ENCODE measurements around the gene TAGAP.
A peak's percentile ranks its signal among the peaks of the same experiment; 100 is the strongest.

TAGAP gene

DNA sequence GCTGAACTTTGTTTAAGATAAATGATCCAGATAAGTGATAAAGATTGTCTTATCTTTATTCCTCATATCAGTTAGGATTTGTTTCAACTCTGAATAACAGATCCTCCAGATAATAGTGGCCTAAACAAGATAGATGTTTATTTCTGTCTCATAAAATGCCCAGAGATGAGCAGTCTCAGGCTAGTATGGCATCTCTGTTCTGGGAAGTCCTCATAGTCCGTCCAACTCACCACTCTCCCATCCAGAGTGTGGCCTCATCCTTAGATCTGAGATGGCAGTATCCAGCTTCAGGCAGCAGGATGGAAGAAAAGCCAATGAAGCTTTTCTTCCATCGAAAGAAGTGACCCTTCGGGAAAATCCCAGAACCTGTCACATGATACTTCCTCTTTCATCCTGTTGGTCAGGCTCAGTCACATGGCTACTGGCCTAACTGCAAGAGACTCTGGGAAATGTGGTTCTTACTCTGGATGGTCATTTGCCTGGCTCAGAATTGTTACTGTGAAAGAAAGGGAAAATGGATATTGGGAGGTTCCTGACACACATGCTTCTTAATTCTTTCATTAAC, 29.4 kb upstream of the TAGAP start:
- intact Hi-C loops (cut with DNase I), result no loop called here
- peak in 5 of 10 donors; percentile 44 to 83 (median 54) for DNase-seq

DNA sequence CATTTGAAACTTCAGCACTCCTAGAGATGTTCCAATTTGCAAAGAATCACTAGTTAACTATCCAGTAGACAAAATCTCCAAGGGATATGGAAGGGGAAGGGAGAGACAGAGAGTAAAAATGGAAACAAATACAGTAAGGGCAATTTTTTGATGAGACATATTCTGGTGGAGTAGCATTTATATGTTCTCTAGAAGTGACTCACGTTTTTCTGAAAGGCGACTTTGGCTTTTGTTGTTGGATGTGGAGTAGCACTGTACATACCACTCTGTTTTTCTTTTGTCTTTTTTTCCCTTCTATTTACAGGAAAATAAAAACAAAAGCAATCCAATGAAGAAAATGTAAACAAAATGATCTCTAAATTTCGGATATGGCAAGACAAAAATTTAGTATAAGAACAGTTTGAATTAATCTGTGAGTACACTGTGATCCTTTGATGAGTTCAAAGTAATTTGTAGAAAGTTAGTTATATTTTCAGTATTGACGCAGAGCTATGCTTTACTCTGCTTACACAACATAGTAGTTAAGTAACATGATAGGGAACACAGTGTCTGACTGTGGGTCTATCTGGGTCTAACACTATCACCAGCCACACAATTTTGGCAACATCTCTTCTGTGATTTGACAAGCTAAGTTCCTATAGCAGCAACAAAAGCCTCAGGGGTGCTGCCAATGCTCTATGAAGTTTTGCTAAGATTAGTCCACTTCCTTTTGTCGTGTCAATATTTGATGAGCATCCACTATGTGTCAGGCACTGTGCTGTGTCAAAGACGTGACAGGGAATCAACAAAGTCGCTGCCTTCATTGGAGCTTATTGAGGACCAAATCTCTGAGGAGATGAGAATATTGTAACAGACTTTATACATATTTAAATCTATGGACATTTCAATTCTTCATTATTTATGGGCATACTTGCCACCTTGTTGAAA, 27.3 kb upstream of the TAGAP start:
- intact Hi-C loops (cut with DNase I), result no loop called here
- DNase-seq, result no peak

DNA sequence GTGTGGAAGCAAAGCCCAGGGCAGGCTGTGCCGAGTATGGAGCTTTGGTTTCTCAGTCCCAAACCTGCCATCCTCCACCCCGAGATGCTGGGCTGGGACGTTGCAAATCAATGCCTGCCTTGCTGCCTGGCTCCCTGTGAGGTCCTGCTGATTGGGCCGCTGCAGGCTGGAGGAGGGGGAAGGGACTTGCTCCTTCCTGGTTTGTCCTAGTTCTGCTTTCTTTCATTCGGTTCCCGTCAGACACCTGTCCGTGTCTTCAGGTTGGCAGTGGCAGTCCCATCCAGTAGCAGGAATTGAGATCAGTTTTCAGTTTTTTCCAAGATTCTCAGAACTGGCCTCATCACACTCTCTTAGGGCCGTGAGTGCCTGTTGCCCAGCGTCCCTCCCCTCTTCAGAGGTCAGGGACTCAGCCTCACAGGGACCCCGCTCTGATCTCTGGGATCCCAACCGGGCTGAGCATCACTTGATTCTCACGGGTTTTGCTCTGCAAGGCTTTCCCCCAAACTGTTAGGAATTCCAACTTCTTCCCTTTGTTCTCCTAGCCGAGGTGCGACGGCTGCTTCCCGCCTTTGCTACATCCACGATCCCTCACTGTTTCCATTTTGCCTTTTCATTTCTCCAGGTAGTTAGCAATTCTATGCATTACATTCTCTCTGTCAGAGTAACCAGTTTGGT, 24.2 kb upstream of the TAGAP start:
- peak in 1 of 10 donors; percentile 68 for DNase-seq
- intact Hi-C loops (cut with DNase I), result no loop called here

DNA sequence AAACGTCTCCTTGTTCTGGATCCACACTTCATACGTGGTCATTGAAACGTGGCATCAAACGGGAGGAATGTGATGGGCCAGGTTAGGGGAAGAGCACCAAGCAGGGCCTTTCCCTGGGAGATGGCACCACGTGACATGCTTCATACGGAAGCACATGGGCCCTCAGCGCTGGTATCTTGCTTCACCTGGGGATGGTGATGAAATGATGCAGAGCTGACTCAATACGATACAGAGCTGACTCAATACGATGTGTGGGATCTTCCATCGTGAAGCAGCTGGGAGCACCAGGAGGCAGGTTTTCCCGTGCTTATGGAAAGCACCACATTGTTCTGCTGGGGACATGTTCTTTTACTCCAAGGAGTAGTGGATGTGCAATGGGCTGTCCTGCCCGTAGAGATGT, 22.5 kb upstream of the TAGAP start:
- intact Hi-C loops (cut with DNase I), result no loop called here
- no peak for DNase-seq

DNA sequence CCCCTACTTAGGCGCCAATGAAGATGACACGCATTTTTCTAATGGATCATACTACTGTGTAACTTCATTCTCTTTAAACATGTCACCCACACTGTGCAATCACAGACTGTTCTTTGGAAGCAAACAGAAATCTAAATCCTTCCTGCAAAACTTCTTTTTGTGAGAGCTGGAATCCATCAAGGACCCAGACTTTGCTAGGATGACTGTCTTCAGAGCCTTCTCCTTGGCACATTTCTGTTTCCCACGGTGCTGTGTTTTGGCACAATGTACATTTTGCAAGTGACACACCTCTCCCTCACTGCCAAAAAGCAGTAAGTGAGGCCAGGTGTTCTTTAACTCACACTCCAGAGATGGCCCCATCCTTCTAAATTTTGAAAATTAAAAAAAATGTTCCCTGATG, 21.7 kb upstream of the TAGAP start:
- intact Hi-C loops (cut with DNase I), result no loop called here
- DNase-seq, result no peak

DNA sequence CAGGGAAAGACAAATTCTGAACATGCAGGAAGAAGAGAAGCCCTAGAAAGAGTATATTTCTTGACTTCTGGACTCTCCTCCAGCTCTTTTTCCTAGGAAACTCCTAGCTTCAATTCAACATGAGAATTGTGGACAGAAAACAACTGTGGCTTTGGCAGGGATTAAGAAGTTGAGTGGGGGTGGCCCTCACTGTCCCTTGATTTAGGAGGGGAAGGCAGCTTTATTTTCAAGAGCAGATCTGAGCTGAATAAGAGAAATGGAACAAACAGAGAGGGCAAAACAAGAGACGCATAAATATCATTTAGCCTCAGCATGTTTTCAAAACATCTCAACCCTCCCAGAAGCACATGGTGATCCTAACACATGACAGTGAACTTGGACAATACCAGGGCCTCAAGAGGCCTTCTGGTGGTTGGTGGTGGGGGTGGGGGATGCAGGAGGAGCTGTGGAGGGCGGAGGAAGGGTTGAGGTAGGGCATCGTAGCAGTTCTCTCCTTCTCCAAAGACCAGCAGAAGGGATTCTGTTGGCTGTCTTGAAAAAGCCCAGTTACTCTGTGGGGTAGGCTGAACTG, 21.1 kb upstream of the TAGAP start:
- no peak for DNase-seq
- intact Hi-C loops (cut with DNase I), result no loop called here

DNA sequence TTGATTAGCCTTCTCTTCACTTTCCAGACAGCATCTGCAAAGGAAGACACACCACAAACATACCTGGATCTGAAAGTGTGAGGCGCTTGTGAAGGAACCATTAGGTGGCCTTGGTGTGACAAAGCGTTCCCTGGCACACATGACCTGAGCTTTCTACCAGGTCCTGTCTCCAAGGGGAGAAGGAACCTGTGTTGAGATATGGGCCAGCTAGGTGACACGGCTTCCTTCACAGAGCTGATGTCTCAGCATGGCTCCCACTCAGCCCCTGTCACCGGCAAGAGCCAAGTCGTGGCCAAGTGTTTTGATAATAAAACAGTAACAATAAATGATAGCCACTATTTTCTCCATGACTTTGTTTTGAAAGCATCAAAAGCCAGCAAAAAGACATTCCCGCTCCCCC, 20.3 kb upstream of the TAGAP start:
- no peak for DNase-seq
- intact Hi-C loops (cut with DNase I), result no loop called here

DNA sequence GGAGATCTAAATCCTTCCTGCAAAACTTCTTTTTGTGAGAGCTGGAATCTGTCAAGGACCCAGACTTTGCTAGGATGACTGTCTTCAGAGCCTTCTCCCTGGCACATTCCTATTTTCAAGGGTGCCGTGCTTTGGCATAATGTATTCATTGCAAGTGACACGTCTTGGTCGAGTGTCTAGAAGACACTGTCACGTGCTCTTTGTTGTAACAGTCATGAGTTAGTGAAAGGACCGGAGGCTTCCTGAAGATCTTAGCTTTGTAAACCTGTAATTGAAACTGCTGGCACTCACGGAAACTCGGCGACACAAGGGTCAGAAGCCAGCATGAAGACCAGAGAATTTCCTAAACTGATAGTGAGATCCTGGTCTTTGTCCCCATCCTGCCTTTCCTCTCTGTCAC, 19.7 kb upstream of the TAGAP start:
- intact Hi-C loops (cut with DNase I), result no loop called here
- no peak for DNase-seq

DNA sequence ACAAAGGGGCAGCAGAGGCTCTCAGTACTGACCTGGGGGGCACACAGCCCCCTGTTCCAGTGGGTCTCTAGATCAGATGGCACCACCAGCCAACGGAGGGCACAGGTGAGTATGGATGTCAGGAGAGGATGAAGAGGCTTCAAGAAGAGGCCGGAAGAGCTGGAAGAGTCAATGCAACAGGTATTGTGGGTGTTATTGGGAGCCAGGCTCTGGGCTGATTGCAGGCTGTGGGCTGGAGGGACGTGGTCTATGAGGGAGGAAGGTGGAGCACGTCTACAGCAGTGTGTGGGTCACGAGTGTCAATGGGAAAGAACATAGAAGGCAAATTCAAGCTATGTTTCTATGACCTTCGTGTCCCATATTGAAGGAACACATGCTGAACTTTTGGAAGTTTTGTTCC, 18.8 kb upstream of the TAGAP start:
- no peak for DNase-seq
- intact Hi-C loops (cut with DNase I), result no loop called here

DNA sequence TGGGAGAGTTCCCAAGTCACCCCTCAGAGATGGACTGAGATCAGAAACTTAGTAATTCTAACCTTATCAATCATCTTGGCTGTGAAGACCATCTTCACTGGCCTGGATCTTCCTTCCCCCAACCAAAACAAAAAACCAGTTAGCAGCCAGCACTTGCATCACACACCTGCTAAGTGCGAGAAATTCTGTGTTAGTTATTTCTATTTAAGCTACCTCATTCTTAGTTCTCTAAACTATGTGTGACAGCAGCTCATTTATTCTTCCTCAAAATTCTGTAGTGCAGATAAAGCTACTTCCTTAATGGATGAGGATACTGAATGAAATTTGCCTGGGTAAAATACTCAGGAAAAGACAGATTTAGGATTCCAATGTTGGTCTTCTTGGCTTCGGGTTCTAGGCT, 18.2 kb upstream of the TAGAP start:
- DNase-seq, result no peak
- intact Hi-C loops (cut with DNase I), result no loop called here

DNA sequence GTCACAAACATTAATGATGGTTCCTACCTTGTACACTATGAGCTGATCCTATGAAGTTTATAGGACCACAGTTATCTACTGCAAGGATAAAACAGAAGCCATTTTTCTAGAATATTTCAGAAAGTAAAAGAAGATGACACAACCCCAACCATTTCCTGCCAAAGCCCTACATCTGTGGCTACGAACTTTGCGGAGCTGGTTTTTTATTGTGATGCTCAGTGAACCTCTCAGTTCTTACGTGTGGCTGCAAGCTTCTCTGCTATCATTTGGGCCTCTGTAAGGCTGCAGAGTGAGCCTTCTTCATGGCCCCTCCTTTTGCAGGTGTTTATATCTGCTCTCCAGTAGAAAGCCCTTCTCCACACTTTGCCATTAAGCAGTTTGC, 17.8 kb upstream of the TAGAP start:
- intact Hi-C loops (cut with DNase I), result no loop called here
- no peak for DNase-seq

DNA sequence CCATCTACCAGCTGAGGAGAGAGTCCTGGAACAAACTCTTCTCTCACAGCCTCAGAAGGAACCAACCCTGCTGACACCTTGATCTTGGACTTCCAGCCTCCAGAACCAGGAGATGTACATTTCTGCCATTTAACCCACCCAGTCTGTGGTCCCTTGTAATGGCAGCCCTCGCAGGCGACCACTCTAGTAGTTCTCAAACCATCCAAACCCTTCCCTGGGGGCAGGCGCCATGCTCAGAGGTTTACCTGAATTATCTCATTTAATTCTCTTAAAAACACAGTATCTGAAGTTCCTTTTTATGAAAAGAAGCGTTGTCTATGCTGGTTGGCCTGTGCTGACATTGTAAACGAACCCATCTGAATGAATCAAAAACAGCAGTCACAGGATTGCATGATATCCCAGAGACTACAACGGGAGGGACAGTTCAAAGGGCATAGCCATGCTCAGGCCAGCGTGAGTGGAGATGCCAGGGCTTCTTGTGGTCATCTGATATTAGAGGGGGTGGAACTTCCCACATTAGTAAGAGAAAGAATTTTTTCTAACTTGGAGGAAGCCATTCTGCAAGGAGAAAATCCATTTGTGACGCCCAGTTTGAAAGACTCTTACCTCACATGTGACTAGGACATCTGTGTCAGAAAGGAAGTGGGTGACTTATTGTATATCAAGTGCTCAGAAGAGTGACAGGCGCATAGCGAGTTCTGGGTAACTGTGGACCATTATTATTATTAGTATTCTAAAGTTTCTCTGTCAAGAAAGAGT, 17.2 kb upstream of the TAGAP start:
- DNase-seq, result no peak

DNA sequence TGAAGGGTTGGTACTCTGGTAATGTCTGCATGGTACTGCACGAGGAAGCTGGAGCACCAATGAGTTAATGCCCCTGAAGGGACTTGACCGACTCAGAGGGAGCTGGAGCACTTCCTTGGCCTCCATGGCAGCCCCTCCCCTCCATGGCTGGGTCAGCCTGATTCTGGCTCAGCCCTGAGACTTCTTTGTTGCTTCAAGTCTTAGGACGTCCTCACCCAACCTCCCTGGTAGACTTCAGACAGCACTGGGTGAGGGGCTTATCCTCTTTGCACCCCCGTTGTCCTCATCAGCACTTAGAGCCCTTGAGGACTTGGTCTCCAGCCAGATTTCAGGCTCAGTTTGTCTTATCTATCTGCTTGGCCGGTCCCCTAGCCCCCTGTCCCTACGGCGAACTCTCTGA, 16.4 kb upstream of the TAGAP start:
- intact Hi-C loops (cut with DNase I), result no loop called here
- no peak for DNase-seq

More for the DNA sequence above, 17.2 kb upstream of the TAGAP start:
- intact Hi-C loops (cut with DNase I), result no loop called here

DNA sequence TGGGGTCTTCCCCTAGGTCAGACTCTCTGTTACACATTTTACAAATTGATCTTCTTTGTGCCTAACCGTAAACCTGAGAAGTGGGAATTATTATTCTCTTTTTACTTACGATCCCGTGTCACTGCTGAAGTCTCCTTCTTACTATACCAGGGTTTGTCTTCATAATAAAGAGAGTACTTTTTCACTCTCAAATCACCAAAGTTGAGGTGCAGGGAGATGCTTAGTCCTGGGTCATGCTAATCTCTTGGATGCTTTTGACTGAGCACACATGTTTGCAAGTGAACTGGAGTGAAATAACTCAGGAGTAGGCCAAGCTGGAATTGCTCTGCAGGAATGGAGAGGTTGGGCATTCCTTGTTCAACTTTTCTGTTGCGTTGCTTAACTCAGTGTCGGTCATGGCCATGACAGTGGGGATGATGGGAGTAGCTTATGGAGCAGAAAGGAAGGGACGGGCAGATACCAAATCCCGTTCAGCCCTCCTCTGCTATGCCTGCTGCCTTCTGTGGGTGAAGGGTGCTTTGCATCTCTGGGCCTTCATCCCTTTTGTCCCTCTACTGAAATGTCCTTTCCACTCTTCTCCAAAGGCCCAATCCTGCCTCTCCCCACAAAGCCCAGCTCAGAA, 15.2 kb upstream of the TAGAP start:
- intact Hi-C loops (cut with DNase I), result no loop called here
- DNase-seq, result no peak

DNA sequence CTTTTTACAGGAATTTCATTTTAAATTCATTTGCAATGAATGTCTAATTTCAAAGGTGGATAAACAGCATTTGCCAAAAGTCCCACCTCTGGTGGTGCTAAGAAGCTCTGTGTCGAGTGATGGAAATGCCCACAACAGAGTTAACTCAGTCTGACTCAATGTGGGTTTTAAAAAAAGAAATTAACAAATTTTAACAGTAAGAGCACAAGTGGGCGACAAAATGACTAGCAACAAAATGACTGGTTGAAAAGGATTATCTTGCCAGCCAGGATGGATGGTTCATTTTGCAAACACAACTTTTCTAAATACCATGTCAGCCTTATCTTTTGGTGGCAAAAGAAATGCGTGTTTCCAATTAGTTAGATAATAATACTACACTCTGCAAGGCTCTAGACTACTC, 14.3 kb upstream of the TAGAP start:
- DNase-seq, result no peak
- intact Hi-C loops (cut with DNase I), result no loop called here

DNA sequence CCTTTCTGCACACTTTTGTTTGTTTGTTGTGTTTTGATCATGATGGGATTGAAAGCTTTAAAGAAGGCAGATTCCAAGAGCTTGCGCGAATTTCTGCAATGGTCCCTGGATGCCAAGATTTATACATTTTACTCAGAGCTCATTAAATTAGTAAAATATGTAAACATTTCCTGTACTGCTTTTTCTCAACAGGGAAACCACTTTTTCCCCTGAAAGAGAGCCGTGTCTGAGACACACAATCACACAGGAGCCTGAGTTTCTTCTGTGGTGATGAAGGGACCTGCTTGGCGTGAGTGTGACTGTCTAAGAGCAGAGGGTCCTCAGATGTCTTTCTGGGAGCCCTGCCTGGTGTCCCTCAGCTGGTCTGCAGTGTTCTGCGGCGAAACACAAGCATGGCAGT, 12.1 kb upstream of the TAGAP start:
- no peak for DNase-seq
- intact Hi-C loops (cut with DNase I), result no loop called here

DNA sequence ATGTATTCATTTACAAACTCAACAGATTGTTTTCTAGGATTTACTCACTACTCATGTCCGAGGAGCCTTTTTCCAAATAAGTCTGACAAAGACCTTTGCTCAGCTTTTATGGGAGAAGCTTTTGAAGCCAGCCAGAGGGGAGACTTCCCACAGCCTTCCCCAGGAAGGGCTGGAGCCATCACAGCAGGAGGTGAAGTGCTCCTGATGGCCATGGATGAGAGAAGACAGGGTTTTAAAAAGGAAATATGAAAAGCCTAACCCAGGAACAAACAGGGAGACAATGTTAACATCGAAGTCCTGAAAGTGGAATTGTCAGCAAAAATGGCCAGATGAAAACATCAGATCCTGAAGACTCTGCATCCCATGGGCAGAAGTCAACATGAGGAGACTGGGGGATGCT, 11.6 kb upstream of the TAGAP start:
- intact Hi-C loops (cut with DNase I), result no loop called here
- DNase-seq, result no peak

DNA sequence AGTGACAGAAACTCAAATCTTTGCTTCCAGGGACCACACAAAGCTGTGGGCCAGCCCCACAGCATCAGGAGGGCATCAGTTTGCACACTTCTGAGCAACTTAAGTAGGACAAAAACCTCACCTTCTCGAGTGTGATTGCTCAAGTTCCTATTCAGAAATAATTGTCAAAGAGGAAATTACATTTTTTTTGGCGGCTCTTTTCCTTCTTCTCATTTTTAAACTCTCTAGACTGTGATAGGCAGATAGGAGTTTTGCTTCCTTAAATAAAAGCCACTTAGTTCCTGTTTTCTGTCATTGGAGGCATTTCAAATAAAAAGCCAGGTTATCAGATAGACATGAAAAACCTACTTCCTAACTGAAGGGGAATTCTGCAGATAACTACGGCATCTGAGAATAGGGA, 11.2 kb upstream of the TAGAP start:
- DNase-seq, result no peak
- intact Hi-C loops (cut with DNase I), result no loop called here

DNA sequence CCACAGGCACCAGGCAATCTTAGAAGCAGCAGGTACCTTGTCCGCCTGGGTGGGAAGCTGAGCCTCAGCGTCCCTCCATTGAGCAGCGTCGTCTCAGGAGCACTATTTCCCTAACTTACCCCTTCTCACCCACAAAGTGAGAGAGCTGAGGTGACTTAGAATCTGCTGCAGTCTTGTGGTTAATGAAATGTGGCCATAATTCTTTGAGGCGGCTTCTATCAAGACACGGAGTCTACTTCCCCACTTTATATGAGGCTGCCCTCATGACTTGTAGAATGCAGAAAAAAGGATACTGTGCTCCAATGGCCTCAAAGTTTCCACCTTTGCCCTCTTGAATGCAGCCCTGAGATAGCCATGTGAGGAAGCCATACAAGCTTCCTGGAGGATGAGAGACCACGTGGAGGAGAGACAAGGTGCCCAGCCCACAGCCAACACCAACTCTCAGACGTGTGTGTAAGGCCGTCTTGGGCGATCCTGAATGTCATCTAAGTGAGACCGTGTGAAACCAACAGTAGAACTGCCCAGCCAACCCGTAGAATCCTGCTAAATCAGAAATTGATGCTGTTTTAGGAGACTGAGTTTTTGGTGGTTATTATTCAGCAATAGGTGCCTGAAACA, 9.1 kb upstream of the TAGAP start:
- no peak for DNase-seq
- intact Hi-C loops (cut with DNase I), result no loop called here

DNA sequence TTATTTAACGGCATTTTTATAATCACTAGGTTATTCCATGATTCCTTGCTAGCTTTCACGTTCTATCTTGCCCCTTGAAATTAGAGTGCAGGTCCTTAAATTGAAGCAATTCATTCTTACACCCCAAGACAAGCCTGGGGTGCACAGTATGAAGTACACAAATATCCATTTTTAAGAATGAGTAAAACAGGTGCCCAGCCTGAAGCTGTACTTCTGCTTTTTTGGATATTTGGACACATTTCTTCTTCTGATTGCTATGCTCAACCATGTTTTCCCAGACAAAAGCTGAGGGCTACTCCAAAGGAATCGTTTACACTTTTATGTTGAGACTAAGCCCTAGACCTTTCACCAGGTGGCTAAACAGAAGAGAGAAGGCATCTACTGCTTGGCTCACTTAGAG, 7.9 kb upstream of the TAGAP start:
- DNase-seq, result no peak
- intact Hi-C loops (cut with DNase I), result no loop called here
